Psoas muscle (tissue), 8 donors: ENCODE data around the gene KLHL10. TPM values are rescaled to one million over a fixed set of nuclear protein-coding genes. Genes with fewer than 3 reads are reported as not detected.
A peak's percentile ranks its signal among the peaks of the same experiment; 100 is the strongest.

ENCODE experiments used
- ATAC-seq, 4 donors: fragments of 200-7000 bp; cut with Tn5 transposase; one replicate each; pipeline ENCODE4 v1.9.1; 2020; ENCODE audit warnings: moderate library complexity in 3 of 4, mild to moderate bottlenecking in 2 of 4
- DNase-seq, 2 donors: peaks; one replicate each; pipeline ENCODE4 v3.0.0-alpha.2; 2020
- H3K27ac ChIP-seq: fragments of 200-600 bp; one replicate; pipeline ENCODE4 v1.8.0; 2022
- H3K27me3 ChIP-seq, 3 donors: fragments of 200-600 bp in 1 of 3; one replicate each; pipeline versions ENCODE4 v1.6.1 to v1.8.0; 2013 to 2022; ENCODE audit warnings: low read length in 2 of 3, mild to moderate bottlenecking in 2 of 3, moderate library complexity in 1 of 3; ENCODE audit not compliant: insufficient read depth in 3 of 3
- H3K36me3 ChIP-seq, 2 donors: fragments of 200-600 bp in 1 of 2; one replicate each; pipeline versions ENCODE4 v1.6.1 to v1.8.0; 2013 to 2022; ENCODE audit warnings: low read depth in 1 of 2, mild to moderate bottlenecking in 1 of 2, moderate library complexity in 1 of 2; ENCODE audit not compliant: insufficient read depth in 1 of 2
- H3K4me1 ChIP-seq: fragments of 200-600 bp; one replicate; pipeline ENCODE4 v1.8.0; 2022
- H3K4me3 ChIP-seq: fragments of 200-600 bp; one replicate; pipeline ENCODE4 v1.8.0; 2022; ENCODE audit warnings: mild to moderate bottlenecking
- H3K9me3 ChIP-seq: fragments of 200-600 bp; one replicate; pipeline ENCODE4 v1.8.0; 2022
- CTCF ChIP-seq: fragments of 200-600 bp; IDR thresholded peaks from one replicate; pipeline ENCODE4 v1.8.0; 2022; ENCODE audit warnings: antibody characterized with exemption
- WGBS, 3 donors: extraction: QIAGEN DNeasy Blood & Tissue Kit; methylation state at CpG; one replicate each; pipeline versions ENCODE4 v1.1.6 to v1.1.7; 2013; 5-methylcytosine and 5-hydroxymethylcytosine counted together
- intact Hi-C, 2 donors: fragments of 100-400 bp; cut with DNase I; formaldehyde crosslinking; loops; one replicate each; pipeline versions ENCODE4 v1.11.0 to v1.14.2; 2022
- polyA plus RNA-seq, 3 donors: library from polyadenylated mRNA; stranded (reverse); fragments of 200-250 nt; gene quantifications; one replicate each; pipeline ENCODE4 v1.2.3, GENCODE V29; 2013
- total RNA-seq, 4 donors: library from RNA; stranded (reverse); fragmentation: NEBNext Ultra II Directional in 2 of 4; extraction: Animal tissue kit (Norgen Biotek cat#: 25700) in 2 of 4; gene quantifications; one replicate each; pipeline versions ENCODE4 v1.2.1 to v1.2.4, GENCODE V29; 2021 to 2023
- donor health status: healthy with polysubstance abuse.
- donor health status: DM: no; HTN: no; CAD: no; lungs with moderate emphysema.
- donor health status: Bipolar disorder and iron deficiency.
- donor health status: healthy.
- donor health status: DM: yes; HTN: yes; CAD: no.
- donor health status: DM: no; HTN: no; CAD: no.
- donor health status: DM: no; HTN: no; CAD: no.
- donor health status: DM: yes; HTN: yes; CAD: no.

The KLHL10 gene
- total and polyA plus RNA-seq, 7 donors: 0.04 TPM; not detected in 6

GRCh38 chr17:41813152-41813680 is 24.4 kb upstream of the KLHL10 start:
- no peak for TF ChIP-seq CTCF
- WGBS, 3 donors: 25 to 37% (median 30%) methylated on average over 12 of the region's 12 CpGs
- no peak for DNase-seq
- H3K4me3 ChIP-seq: peak overlapping the region; percentile 82
- no peak for ATAC-seq
- H3K4me1 ChIP-seq: no peaks in the 10 kb centered on the region
- H3K27ac ChIP-seq: no peak overlapping the region
- intact Hi-C loops: no loop called here
- H3K36me3 ChIP-seq: no peaks in the 10 kb centered on the region
- no peaks in the 10 kb centered on the region for H3K27me3 ChIP-seq
- no peaks in the 10 kb centered on the region for H3K9me3 ChIP-seq

GRCh38 chr17:41813699-41814124 is 23.9 kb upstream of the KLHL10 start:
- no peaks in the 10 kb centered on the region for H3K4me1 ChIP-seq
- DNase-seq: no peak
- H3K27ac ChIP-seq: no peak overlapping the region
- peak overlapping the region; percentile 82 for H3K4me3 ChIP-seq
- WGBS, 3 donors: 54 to 76% (median 63%) methylated on average over 9 of the region's 9 CpGs
- no peaks in the 10 kb centered on the region for H3K36me3 ChIP-seq
- no peaks in the 10 kb centered on the region for H3K27me3 ChIP-seq
- H3K9me3 ChIP-seq: no peaks in the 10 kb centered on the region
- no peak for ATAC-seq
- no peak for TF ChIP-seq CTCF
- intact Hi-C loops: no loop called here

- intact Hi-C loops: no loop called here
Observed at GRCh38 chr17:41814195-41814594, 23.4 kb upstream of the KLHL10 start.

GRCh38 chr17:41816637-41817320 is 20.8 kb upstream of the KLHL10 start:
- intact Hi-C loops: no loop called here
- TF ChIP-seq CTCF: no peak
- ATAC-seq: no peak

More at GRCh38 chr17:41814195-41814594, 23.4 kb upstream of the KLHL10 start:
- Histone ChIP-seq H3K36me3 (no peaks in the 10 kb centered on the region), H3K9me3 (no peaks in the 10 kb centered on the region), H3K27me3 (no peaks in the 10 kb centered on the region), H3K4me3 (peak overlapping the region; percentile 82), H3K27ac (no peak overlapping the region), H3K4me1 (no peaks in the 10 kb centered on the region)
- no peak for TF ChIP-seq CTCF
- DNase-seq (no peak), ATAC-seq (no peak)
- WGBS, 3 donors: 42 to 72% (median 55%) methylated on average over 1 of the region's 1 CpG

More at GRCh38 chr17:41816637-41817320, 20.8 kb upstream of the KLHL10 start:
- Histone ChIP-seq H3K9me3 (no peaks in the 10 kb centered on the region), H3K36me3 (no peaks in the 10 kb centered on the region), H3K4me3 (no peak overlapping the region), H3K27me3 (no peaks in the 10 kb centered on the region), H3K4me1 (no peaks in the 10 kb centered on the region), H3K27ac (no peak overlapping the region)
- no peak for DNase-seq
- WGBS, 3 donors: 92 to 95% (median 93%) methylated on average over 20 to 23 of the region's 23 CpGs
